CD1c-positive myeloid dendritic cell (primary cell): Measurements from ENCODE around the gene PPP1R13B.
"Not testable (repeated sequence)": the region's sequence is repeated elsewhere in the genome, so short reads cannot be mapped to it uniquely, and the experiment has no call there.

Experiments used
- DNase-seq: peaks from one replicate; pipeline ENCODE4 v3.0.0-alpha.2; 2016; ENCODE audit errors: extremely low spot score

Gene PPP1R13B

DNA sequence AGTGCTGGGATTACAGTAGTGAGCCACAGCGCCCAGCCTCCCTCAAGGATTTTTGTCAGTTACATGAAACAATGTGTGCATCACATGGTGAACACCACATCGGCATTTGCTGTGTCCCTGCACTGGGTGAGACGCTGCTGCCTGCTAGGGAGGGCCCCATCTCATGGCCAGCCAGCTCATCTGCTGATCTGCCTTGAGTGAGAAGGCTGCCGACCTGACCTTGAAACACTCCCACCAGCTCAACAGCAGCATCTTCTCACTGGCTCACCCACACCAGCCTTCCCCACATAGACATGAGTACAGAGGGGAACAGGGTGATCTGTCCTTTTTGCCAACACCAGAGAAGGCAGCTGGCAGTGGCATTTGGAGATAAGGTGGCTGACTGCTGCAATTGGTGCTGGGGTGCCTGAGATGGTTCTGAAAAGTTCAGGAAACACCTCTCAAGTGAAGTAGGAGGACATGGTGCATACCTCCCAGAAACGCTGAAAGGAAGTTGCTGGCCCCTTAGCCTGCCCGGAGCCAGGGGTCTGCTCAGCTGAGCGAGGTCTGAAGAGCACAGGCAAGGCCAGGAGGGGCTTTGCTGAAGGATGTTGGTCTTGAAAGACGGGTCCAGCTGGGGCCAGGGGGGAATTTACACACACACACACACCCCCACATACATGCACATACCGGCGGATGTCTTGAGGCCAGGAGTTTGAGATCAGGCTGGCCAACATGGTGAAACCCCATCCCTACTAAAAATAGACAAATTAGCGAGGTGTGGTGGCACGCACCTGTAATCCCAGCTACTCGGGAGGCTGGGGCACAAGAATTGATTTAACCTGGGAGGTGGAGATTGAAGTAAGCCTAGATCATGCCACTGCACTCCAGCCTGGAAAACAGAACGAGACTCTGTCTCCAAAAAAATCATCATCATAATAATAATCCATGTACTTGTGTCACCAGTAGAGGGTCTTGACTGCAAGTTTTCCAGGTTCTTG lies 14.3 kb upstream of the PPP1R13B start:
- DNase-seq: no peak

DNA sequence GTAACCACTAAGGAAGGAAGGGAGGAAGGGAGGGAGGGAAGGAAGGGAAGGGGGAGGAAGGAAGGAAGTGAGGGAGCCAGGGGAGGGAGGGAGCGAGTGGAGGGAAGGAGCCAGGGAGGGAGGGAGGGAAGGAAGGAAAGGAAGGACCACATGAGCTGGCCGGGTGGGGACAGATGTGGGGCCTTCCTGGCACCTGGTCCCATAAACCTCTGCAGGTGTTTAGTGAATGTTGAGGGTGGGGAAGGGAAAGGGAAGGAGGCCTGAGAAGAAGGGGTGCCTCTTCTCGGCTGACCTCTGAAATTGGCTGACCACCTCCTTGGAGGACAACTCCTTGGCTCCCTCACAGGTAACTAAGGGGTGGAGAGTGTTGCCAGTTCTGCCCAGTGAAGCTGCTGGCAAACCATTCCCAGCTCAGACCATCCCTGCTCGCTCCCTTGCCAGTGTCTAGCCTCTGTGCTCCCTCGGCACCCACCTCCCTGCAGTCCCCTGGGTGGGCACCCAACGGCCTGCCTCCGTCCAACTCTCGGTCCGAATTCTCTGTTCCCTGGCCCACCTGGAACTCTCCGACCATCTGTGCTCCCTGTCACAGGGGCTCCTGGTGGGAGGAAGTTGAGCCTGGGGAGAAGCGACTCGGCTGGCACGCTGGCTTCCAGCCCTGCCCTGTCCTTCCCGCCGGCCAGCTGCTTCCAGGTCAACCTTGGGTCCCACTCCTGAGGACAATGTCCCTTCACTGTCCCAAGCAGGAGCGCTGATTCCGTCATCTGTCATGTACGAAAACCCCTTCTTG lies 12.2 kb upstream of the PPP1R13B start:
- DNase-seq: no peak

DNA sequence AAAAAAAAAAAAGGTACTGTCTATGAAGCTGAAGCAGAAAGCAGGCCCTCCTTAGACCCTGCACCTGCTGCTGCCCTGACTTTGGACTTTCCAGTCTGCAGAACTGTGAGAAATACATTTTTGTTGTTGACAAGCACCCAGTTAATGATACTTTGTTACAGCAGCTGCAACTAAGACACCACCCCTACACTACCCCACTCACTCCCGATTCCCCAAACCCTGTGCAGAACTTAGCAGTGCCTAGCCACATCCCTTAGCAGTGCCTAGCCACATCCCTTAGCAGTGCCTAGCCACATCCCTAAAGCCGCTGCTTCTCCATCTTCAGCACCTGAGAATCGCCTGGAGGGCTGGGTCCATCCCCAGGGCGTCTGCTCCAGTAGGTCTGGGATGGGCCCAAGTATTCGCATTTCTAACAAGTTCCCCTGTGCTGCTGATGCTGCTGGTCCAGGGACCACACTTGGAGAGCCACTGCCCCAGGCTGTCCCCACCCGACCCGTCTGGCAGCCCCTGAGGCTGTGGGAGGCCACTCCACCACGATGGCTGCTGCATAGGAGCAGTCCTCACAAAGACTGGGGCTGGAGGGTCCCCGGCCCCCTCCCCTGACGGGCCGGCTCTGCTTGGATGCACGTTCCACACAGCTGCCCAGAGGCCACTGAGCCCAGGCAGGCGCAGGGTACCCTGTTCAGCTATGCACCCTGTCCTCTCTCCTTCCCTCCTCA lies 10.8 kb upstream of the PPP1R13B start:
- no peak for DNase-seq

DNA sequence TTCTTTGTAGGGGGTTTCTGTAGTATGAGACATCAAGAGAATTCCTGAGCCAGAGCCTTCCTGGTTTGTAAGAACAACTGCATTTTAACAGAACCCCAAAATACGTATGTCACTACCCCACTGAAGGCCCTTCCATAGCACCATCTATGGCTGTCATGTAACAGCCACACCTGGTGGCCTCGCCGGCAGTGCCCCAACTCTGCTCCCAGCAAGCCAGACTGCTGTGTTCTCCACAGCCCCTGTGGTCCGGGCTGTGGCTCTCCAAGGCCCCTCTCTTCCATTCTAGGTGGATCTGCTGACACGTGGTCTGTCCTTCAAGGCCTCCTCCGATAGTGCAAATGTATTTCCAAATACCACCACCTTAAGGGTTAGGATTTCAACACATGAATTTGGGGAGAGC lies 9.9 kb upstream of the PPP1R13B start:
- no peak for DNase-seq

DNA sequence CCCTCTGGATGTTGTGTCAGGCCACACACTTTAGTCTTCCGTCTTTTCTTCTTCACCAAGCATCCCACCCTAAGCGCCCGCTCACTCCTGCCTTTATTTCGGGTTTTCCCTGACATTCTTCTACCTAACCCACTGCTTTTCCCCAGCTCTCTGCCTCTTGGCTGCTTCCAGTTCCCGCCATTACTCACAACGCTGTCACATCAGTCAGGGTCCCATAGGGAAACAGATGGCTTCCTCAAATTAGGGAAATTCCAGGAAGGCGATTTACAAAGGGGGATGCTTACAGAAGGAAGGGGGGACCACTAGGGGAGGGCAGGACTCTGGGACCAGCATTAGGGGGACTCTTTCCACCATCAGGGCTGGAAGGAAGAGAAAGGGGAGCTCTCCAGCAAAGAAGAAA lies 9.2 kb upstream of the PPP1R13B start:
- DNase-seq: no peak

DNA sequence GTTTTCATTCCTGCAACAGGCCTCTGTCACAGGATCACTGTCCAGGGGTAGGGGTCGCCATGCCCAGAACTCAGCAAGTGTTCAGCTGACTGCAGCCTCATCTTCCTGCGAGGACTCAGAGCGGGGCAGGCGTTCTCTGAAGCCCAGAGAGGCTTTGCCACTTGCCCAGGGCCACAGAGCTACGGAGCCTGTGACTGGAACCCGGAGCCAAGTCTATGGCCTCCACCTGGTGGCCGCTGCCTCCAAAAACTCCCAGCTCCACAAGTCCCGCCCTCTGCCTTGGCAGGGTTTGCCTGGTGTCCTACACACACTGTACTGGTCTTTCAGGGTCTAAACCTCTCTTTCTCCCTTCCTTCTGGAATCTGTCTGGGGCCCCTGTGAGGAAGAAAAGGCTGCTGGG lies 8.7 kb upstream of the PPP1R13B start:
- no peak for DNase-seq

DNA sequence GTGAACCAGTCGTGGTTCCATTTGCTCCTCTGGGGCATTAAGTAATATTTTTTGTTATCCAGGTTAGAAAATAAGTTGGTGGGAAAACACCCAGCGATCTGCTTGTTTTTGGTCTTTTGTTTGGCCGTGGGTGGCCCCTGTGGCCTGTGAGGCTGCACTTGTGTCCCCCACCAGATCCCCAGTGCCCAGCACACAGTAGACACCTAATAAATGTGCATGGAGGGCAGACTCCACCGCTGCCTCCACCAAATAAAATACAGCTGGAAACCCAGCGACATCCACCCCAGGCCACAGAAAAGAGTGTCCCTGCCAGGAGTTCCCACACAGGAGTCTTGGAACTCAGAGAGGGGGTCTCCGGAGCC lies 8.3 kb upstream of the PPP1R13B start:
- DNase-seq: no peak

DNA sequence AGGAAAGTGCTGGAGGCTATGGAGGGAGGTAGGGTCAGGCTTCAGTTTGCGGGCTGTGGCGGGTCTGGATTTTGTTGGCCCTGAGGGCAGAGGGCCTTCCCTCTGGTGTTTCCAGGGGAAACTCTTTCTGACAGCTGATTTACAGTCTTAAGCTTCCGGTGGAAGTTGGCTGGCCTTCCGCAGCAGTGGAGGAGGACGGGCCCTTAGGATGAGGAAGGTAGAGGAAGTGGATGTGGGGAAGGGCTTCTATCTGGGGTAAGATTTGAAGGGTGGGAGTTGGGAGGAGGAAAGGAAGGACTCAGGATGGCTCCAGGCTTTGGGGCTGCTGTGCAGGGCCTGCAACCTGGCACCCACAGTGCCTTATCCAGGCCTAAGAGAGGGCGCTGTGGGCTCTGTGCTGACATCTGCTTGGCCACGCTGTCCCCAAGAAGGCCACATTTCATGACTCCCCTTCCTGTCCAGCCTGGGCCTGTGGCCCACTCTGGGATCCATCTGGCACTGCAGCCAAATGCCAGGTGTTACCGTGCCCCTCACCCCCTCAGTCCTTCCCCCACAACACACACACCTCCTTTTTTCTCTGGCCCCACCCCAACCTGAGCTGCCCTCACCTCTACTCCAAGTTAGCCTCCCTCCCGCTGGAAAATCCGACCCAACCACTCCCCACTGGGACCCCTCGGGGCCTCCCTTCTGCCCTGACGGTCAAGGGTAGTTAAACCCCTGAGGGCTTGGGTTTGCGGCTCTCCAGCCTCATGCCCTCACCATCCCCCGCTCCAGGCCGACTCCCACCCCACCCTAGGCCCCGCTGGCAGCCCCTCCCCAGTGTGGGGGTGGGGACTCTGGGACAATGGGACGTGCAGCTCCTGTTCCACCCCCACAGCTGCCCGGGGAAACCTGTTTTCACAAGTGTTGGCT lies 7.7 kb upstream of the PPP1R13B start:
- no peak for DNase-seq

DNA sequence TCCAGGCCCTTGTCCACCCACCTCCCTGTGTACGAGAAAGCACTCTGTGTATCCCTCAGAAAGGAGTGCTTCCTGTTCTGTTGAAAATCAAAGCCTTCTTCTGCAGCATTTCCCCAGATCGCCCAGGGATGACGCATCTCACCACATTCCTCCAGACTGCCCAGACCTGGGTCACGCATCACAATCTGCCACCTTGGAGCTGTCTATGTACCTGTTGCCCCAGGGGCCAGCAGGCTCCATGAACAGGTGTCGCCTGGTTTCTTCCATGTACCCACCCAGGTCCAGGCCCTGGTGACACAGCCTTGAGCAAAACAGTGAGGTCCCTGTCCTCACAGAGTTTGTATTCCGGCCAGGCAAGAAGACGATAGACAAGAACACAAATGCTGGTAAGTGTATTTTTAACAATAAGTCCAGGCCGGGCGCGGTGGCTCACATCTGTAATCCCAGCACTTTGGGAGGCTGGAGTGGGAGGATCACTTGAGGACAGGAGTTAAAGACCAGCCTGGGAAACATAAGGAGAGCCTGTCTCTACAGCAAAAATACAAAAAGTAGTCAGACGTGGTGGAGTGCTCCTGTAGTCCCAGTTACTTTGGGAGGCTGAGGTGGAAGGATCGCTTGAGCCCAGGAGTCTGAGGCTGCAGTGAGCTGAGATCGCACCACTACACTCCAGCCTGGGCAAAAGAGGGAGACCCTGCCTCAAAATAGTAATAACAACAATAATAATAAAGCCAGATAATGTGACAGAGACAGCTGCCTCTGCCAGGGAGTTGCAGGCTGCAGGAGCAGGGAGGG lies 6.8 kb upstream of the PPP1R13B start:
- DNase-seq: no peak

DNA sequence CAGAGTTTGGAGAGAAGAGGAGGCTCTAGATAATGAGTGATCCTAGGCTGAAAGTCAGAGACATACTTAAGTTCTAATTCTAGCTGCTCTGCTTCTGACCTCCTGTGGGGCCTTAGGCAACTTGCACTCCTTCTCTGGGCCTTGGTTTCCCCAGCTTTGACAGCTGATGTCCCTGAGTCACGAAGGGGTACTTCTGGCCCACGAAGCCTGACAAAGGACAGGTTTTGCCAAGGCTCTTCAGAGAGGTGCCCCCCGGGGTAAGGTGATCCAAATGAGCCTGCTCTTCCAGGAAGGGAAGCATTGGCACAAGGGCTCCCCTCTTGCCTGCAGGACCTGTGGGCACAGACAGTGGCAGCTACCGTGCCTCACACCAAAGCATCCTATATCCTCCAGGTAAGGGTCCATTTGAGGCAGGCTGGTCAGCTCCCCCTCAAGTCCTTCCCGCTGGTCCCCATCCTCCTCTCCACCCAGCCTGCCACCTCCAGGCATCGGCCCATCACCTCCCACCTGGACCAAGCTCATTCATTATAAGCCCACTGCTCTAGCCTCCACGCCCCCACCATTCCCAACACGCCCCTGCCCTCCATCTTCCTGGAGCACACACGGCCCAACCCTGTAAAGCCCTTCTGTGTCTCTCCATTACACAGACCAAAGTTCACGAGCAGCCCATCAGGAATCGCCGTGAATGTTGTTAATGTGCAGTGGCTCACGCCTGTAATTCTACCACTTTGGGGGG lies 1.9 kb upstream of the PPP1R13B start:
- DNase-seq: no peak

DNA sequence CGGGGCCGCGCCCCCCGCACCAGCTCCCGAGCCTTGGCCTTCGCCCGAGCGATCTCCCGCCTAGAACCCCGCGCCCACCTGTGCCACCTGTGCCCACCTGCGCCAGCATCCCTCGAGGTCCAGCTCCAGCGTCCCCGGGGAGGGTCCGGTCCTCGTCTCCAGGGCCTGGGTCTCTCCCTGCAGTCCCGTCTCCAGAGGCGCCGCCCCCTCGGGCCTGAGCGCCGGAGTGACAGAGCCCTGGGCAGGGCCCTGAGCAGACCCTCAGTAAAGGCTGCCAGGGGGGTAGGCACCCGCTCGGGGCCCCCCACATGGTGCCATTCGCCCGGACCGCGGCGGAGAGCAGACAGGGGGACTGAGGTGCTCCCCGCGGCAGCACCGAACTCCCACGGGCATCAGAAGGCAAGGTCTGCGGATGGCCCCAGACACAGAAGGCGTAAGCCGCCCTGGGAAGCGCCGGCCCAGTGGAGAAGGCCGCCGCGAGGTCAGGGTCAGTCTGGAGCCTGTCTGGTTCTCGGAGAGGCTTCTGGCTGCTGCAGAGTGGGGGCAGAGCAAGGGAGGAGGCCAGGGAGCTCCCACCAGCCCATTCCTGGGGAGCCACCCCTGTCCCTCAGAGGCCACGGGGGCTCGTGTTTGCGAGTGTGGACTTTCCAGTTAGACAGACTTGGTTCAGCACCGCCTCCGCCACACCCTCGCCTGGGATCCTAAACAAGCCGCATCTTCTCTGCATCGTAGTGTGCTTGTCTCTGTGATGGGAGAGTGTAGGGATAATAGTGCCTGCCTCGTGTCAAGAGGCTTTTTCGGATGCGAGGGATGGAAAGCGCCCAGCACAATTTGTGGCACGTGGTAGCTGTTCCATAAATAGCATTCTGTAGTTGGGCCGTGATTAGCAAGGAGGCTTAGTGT lies 1.1 kb upstream of the PPP1R13B start:
- no peak for DNase-seq

DNA sequence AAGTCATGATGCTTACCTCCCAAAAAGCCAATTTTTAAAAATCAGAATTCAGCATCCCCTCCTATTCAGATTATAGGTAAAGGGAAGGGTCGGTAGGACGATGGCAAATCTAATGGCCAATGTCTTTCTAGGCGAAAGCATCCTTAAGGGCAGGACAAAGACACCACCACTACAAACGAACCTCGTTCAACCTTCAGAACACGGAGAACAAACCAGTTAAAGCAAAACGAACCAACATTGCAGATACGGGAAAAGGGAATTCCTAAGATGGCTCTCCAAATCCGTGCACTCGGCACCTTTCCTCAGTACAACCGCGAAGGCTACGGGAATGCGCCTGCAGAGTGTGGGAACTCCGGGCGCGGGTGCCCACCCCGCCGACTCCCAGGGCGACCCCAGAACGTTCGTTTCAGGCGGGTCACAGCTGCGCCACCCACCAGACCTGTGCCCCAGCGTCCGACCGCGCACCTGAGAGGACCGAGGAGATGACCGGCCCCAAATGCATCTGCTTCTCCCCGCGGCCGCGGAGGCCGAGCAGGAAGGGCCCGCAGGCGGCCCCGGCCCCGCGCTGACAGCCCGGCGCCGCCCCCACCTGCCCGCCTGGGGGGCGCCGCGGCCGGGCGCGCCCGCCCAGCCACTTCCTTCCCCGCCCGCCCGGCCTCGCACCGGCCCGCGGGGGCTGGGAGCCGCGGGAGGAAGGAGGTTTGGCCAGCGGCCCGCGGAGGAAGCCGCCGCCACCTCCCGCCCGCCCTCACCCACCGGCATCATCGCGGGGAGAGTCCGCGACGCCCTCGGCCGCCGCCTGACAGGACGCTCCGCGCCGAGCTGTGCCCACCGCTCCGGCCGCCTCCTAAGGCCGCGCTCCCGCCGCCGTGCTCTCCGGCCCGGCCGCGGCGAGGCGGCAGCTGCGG lies 578 bp downstream of the PPP1R13B start:
- DNase-seq: peak; percentile 67

DNA sequence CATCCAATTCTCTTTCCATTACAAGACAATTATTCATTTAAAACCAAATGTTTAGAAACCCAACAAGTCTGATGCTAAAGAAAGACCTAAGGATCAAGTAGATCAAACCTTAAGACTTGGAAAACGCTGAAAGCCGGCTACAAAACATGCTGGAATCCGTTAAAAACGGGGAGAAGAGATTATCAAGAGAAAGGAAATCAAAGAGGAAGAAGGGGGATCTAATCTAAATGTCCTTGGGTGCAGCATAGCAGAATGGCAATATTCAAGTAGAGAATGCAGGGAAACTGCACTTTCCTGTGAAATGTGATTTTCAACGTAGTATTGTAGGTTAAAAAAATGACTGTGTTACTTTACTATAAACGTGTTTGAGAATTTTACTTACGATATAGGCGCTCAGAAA lies 1.3 kb downstream of the PPP1R13B start:
- DNase-seq: no peak

DNA sequence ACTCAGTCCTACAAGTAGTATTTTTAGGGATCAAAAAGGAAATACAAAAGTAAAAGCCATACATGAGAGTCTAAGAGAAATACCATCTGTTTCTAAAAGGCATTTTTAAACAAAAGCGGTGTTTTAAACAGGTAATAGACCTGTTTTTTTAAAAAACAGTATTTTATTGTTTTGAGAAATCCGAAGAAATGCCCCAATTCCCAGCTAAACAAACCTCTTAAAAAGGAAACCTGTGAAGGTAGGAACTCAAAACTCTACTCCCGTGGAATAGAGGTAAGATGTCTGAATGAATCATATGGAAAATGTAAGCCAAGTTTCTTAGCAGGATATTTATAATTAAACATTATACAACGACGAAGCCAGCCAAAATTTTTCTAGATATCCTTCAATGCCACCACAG lies 2.0 kb downstream of the PPP1R13B start:
- no peak for DNase-seq

DNA sequence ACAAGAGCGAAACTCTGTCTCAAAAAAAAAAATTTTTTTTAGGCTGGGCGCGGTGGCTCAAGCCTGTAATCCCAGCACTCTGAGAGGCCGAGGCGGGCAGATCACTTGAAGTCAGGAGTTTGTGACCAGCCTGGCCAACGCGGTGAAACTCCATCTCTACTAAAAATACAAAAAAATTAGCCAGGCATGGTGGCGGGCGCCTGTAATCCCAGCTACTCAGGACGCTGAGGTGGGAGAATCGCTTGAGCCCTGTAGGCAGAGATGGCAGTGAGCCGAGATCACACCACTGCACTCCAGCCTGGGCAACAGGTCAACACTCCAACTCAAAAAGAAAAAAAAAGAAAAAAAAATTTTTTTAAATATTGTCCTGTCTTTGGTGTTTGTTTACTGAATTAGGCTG lies 6.1 kb downstream of the PPP1R13B start:
- DNase-seq: not testable (repeated sequence)

DNA sequence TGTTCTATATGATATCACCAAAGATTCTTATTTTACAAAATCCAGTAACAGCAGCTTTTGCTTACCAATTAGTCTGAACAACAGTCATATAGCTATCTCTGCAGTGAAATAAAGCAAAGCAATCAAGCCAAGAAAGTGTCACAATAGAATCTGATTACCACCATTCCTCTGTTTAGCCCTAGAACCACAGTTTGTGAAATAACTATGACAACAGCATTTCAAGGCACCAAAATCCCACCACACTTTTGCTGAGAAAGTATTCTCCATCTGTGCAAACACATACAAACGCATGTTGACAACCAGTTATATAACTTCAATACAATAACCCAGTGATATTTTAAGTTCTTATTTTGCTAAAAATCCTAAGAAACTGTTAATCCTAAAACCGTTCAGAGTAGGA lies 7.4 kb downstream of the PPP1R13B start:
- DNase-seq: no peak

DNA sequence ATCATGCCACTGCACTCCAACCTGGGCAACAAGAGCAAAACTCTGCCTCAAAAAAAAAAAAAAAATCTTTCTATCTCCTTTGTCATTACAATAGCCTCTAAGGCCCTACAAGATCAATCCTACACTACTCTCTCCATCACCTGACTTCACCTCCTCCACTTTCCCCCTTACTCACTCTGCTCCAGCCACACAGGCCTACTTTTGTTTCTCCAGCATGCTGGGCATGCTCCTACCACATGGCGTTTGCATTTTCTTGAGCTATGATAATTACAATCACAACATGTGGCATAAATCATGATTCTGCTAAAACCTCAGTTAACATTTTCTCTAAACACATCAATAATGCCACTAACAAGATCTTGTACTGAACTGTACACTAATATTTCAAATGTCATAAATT lies 7.8 kb downstream of the PPP1R13B start:
- no peak for DNase-seq

DNA sequence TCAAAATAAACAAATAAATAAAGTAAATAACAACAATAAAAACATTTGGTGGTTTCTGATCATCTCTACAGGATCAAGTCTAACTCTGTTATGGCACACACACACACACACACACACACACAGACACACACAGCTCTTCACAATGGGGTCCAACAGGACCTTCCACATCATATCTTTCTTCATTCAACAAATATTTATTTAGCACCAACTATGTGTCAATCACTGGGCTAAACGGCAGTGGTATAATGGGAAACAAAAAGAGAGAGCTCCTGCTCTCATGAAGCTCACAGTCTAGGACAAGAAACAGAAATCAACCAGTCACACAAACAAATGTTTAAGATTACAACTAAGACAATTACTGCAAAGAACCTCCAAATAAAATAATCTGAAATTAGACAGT lies 9.3 kb downstream of the PPP1R13B start:
- no peak for DNase-seq
